GM12878 (cell line): ENCODE measurements around the gene UMAD1. TPM values are rescaled to one million over a fixed set of nuclear protein-coding genes. Genes with fewer than 3 reads are reported as not detected.

ENCODE experiments used
- ATAC-seq: fragments of 200-7000 bp; cut with Tn5 transposase; 3 replicates; pipeline ENCODE4 v1.9.1; 2020; ENCODE audit warnings: mild to moderate bottlenecking, moderate library complexity
- BruUV-seq: library from RNA; stranded (reverse); fragments of 400-500 nt; replicated peaks from 2 replicates; lab custom pipeline; 2021; lab: Mats Ljungman, UMichigan
- CTCF ChIA-PET: fragments of 300-600 bp; sonication (Branson Sonifier 250); formaldehyde crosslinking; extraction: SDS; loops from one replicate; lab custom pipeline; 2021; ENCODE audit warnings: inconsistent platforms; lab: Yijun Ruan, JAX
- POLR2A ChIA-PET: fragments of 350-600 bp; formaldehyde crosslinking; extraction: SDS; loops from one replicate; lab custom pipeline; 2021; ENCODE audit warnings: inconsistent platforms; lab: Charles Lee
- RAD21 ChIA-PET: fragments of 300-600 bp; sonication (Branson Sonifier 250); formaldehyde crosslinking; loops from one replicate; lab custom pipeline; 2023; ENCODE audit warnings: antibody characterized with exemption; ENCODE audit not compliant: unreplicated experiment; lab: Charles Lee
- SMC1A ChIA-PET: fragments of 300-600 bp; sonication (Branson Sonifier 250); formaldehyde crosslinking; loops from one replicate; lab custom pipeline; 2023; ENCODE audit not compliant: unreplicated experiment, uncharacterized antibody; lab: Charles Lee
- DNase-seq: peaks from one replicate; pipeline ENCODE4 v3.0.0-alpha.2; 2011; ENCODE audit warnings: low read depth, low spot score
- FAIRE-seq: peaks from 3 replicates; lab custom pipeline; 2011; peaks lifted over from hg19 to GRCh38; lab: Jason Lieb, UNC
- H2AFZ ChIP-seq: 2 replicates; pipeline ENCODE4 v1.6.0; 2011; ENCODE audit warnings: low read depth, low read length, control low read depth; ENCODE audit not compliant: control insufficient read depth
- H3K27ac ChIP-seq: 2 replicates; pipeline ENCODE4 v1.5.1; 2011; ENCODE audit warnings: control low read depth; ENCODE audit not compliant: control insufficient read depth, insufficient read depth
- H3K27me3 ChIP-seq, 2 experiments: replicated peaks in 1 of 2; 2 replicates each; pipeline versions ENCODE4 v1.6.0 to v1.6.1; 2011; ENCODE audit warnings: low read length in 1 of 2; ENCODE audit not compliant: control insufficient read depth in 2 of 2, insufficient read depth in 2 of 2
- H3K36me3 ChIP-seq, 2 experiments: 2 replicates each; pipeline ENCODE4 v1.5.1; 2011; ENCODE audit warnings: low read length in 1 of 2; ENCODE audit not compliant: control insufficient read depth in 2 of 2, insufficient read depth in 2 of 2
- H3K4me1 ChIP-seq: 2 replicates; pipeline ENCODE4 v1.6.1; 2011; ENCODE audit warnings: mild to moderate bottlenecking, low read length, moderate library complexity, mixed read lengths; ENCODE audit not compliant: control insufficient read depth, insufficient read depth
- H3K4me2 ChIP-seq: 2 replicates; pipeline ENCODE4 v1.6.0; 2011; ENCODE audit warnings: control low read depth; ENCODE audit not compliant: control insufficient read depth, insufficient read depth
- H3K4me3 ChIP-seq: fragments of 200-600 bp; sonication (generic); 2 replicates; pipeline ENCODE4 v1.5.1; 2016
- H3K79me2 ChIP-seq: 2 replicates; pipeline ENCODE4 v1.6.0; 2011; ENCODE audit warnings: low read length; ENCODE audit not compliant: control insufficient read depth, insufficient read depth
- H3K9ac ChIP-seq: 2 replicates; pipeline ENCODE4 v1.8.0; 2011; ENCODE audit warnings: low read length, control low read depth, mixed read lengths; ENCODE audit not compliant: control insufficient read depth, insufficient read depth
- H3K9me3 ChIP-seq: replicated peaks from 3 replicates; pipeline ENCODE4 v1.5.1; 2011; ENCODE audit warnings: mild to moderate bottlenecking, low read length; ENCODE audit not compliant: control insufficient read depth, insufficient read depth
- H4K20me1 ChIP-seq: 2 replicates; pipeline ENCODE4 v1.6.0; 2011; ENCODE audit not compliant: control insufficient read depth, insufficient read depth
- EZH2 ChIP-seq: IDR thresholded peaks from 2 replicates; pipeline ENCODE4 v1.6.1; 2012; ENCODE audit warnings: low read depth, mild to moderate bottlenecking, control low read depth, inconsistent platforms, low read length, borderline replicate concordance; ENCODE audit not compliant: control insufficient read depth
- FOXK2 ChIP-seq: fragments of 450-650 bp; IDR thresholded peaks from 2 replicates; pipeline ENCODE4 v1.6.1; 2017; ENCODE audit warnings: mild to moderate bottlenecking, moderate library complexity
- RB1 ChIP-seq: fragments of 450-650 bp; formaldehyde crosslinking; IDR thresholded peaks from 2 replicates; pipeline ENCODE4 v1.6.1; 2017; ENCODE audit warnings: mild to moderate bottlenecking, borderline replicate concordance
- SMAD1 ChIP-seq: fragments of 450-650 bp; IDR thresholded peaks from 2 replicates; pipeline ENCODE4 v1.6.1; 2018; ENCODE audit warnings: mild to moderate bottlenecking, low read depth; ENCODE audit not compliant: partially characterized antibody
- ZNF217 ChIP-seq: fragments of 450-650 bp; IDR thresholded peaks from 2 replicates; pipeline ENCODE4 v1.6.1; 2017; ENCODE audit warnings: antibody characterized with exemption, mild to moderate bottlenecking
- ZNF384 ChIP-seq: IDR thresholded peaks from 2 replicates; pipeline ENCODE4 v1.6.1; 2012; ENCODE audit warnings: low read depth, mild to moderate bottlenecking, low read length, improper control_type of control experiment, borderline replicate concordance
- WGBS: methylation state at CpG from one replicate; pipeline ENCODE4 v1.1.6; 2016; ENCODE audit warnings: low lambda C conversion rate; ENCODE audit not compliant: insufficient replicate concordance, insufficient coverage; ENCODE audit errors: missing lambda C conversion rate; 5-methylcytosine and 5-hydroxymethylcytosine counted together
- in situ Hi-C: fragments of 300-500 bp; cut with MboI; formaldehyde crosslinking; loops from 9 replicates; pipeline ENCODE4 v1.14.3; 2018; ENCODE audit warnings: mixed read lengths
- intact Hi-C: fragments of 100-400 bp; cut with micrococcal nuclease; formaldehyde crosslinking; loops from one replicate; pipeline ENCODE4 v1.14.2; 2022; ENCODE audit not compliant: unreplicated experiment
- polyA plus RNA-seq, 11 experiments: library from polyadenylated mRNA; depleted of rRNA in 4 of 11; unstranded in 6 of 11; stranded (reverse) in 5 of 11; fragments of >200 nt; fragmentation: Nextera tagmentation in 4 of 11; fragmentation: Illumina TruSeq in 1 of 11; extraction: Ambion mirVana in 4 of 11; extraction: Trizol in 1 of 11; gene quantifications; 1 replicate in 1 of 11; 2 replicates in 10 of 11; pipeline versions ENCODE4 v1.2.1 to v1.2.3, GENCODE V29; 2011 to 2016; ENCODE audit warnings: inconsistent platforms in 2 of 11, missing spikeins in 2 of 11, low read depth in 1 of 11
- total RNA-seq, 4 experiments: library from RNA; depleted of rRNA in 3 of 4; stranded (reverse); fragments of >200 nt in 3 of 4; fragmentation: Illumina TruSeq in 1 of 4; extraction: Trizol in 1 of 4; gene quantifications; 2 replicates each; pipeline versions ENCODE4 v1.2.1 to v1.2.3, GENCODE V29; 2013 to 2021
- TF ChIP-seq, protein P1 (sequence below): fragments of 450-650 bp; IDR thresholded peaks from 2 replicates; pipeline ENCODE4 v1.6.1; 2018; ENCODE audit warnings: mild to moderate bottlenecking, low read depth, moderate library complexity; ENCODE audit not compliant: partially characterized antibody

Gene UMAD1
- total and polyA plus RNA-seq, 10 of the 15 experiments (the other 5 are each of a cell fraction or from before 2014, with no cell fraction given): 6.0 to 28.6 (median 9.3) TPM

DNA sequence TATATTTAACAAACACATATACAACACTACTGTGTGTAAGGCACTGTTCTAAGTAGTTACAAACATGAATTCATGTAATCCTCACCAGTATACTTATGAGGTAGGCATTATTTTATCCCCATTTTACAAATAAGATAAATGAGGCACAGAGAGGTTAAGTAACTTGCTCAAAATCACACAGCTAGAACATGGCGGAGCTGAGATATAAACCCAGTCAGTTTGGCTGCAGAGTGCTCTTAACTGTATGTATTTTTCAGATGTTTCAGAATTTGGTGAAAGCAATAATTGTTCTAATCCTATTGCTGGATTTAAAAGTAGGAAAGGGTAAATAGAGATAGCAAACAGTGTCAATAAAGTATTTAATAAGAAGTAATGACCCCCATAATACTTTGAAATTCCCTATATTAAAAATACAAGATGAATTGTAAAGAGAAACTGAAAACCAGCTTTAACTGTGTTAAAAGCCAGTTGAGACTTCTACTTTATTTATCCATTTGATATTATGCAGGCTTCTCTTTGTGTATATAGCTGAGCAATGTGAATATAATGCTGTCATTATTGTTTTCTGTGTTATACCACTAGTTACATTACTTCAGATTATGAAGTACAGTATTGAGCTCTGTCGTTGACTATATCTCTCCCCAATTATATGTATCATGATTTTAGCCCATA, 110.2 kb downstream of the UMAD1 start:
- BruUV-seq: no TSS peak
- ChIA-PET RAD21 (interaction anchor here (0.6 to 3.3 kb wide), 6 partner anchors 20 to 179 kb away, joined by 3 to 30 read pairs (median 4); partner anchors contain the start of gene UMAD1), CTCF (interaction anchor here (0.7 to 2.7 kb wide), 10 partner anchors 10 to 433 kb away, joined by 3 to 16 read pairs (median 4); no protein-coding TSS in a partner anchor), SMC1A (interaction anchor here (0.7 to 3.3 kb wide), 26 partner anchors 8 to 466 kb away, joined by 3 to 25 read pairs (median 4); partner anchors contain the start of gene RPA3), POLR2A (interaction anchor here (0.7 to 1.3 kb wide), 5 partner anchors 11 to 216 kb away, joined by 3 to 4 read pairs (median 3); no protein-coding TSS in a partner anchor)
- DNase-seq (no peak), FAIRE-seq (no peak), ATAC-seq (no peak)
- H3K9ac ChIP-seq: no peak overlapping the region
- no peak for TF ChIP-seq SMAD1
- TF ChIP-seq, protein P1, sequence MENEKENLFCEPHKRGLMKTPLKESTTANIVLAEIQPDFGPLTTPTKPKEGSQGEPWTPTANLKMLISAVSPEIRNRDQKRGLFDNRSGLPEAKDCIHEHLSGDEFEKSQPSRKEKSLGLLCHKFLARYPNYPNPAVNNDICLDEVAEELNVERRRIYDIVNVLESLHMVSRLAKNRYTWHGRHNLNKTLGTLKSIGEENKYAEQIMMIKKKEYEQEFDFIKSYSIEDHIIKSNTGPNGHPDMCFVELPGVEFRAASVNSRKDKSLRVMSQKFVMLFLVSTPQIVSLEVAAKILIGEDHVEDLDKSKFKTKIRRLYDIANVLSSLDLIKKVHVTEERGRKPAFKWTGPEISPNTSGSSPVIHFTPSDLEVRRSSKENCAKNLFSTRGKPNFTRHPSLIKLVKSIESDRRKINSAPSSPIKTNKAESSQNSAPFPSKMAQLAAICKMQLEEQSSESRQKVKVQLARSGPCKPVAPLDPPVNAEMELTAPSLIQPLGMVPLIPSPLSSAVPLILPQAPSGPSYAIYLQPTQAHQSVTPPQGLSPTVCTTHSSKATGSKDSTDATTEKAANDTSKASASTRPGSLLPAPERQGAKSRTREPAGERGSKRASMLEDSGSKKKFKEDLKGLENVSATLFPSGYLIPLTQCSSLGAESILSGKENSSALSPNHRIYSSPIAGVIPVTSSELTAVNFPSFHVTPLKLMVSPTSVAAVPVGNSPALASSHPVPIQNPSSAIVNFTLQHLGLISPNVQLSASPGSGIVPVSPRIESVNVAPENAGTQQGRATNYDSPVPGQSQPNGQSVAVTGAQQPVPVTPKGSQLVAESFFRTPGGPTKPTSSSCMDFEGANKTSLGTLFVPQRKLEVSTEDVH: no peak
- no peak for TF ChIP-seq ZNF384
- TF ChIP-seq ZNF217: no peak
- TF ChIP-seq RB1: no peak
- no peak for TF ChIP-seq EZH2
- no peak for TF ChIP-seq FOXK2
- in situ Hi-C loops (no loop called here), intact Hi-C loops (no loop called here)
- WGBS: 98% methylated on average over 2 of the region's 2 CpGs
- H3K4me2 ChIP-seq: no peak overlapping the region
- H2AFZ ChIP-seq: no peak overlapping the region
- no peak overlapping the region for H3K27ac ChIP-seq
- no peaks in the 10 kb centered on the region for H3K27me3 ChIP-seq
- H4K20me1 ChIP-seq: no peaks in the 10 kb centered on the region
- H3K36me3 ChIP-seq: no peaks in the 10 kb centered on the region
- no peak overlapping the region for H3K4me3 ChIP-seq
- H3K4me1 ChIP-seq: no peaks in the 10 kb centered on the region
- H3K9me3 ChIP-seq: no peaks in the 10 kb centered on the region
- no peaks in the 10 kb centered on the region for H3K79me2 ChIP-seq
